Measurements from ENCODE around the gene PARPBP. TPM values are rescaled to one million over a fixed set of nuclear protein-coding genes. Genes with fewer than 3 reads are reported as not detected.
"Not testable (repeated sequence)": the region's sequence is repeated elsewhere in the genome, so short reads cannot be mapped to it uniquely, and the experiment has no call there.

PARPBP gene
- total RNA-seq, 5 donors from 2014 or later (not counting 1 experiment from before 2014, with no cell fraction given), result 1.7 to 3.8 (median 1.8) TPM

DNA sequence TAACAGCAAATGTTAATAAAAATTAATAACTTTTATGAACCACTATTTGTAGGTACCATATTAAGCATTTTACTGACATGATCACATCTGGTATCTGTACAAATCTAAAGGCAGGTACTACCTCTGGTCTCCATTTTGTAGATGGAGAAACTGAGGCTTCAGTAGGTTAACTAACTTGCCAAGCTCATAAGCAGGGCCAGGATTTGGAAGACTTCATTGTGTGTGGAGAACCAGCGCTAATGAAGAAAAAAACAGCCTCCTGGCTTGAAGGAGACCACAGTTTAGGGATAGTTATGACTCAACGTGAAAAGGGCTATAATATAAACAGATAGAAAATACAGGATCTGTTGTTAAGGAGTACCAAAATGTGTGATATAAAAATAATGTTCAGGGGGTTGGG, 1.1 kb upstream of the PARPBP start:
- Histone ChIP-seq H3K9me3 (no peaks in the 10 kb centered on the region), H3K27ac (ENCODE audit: low read length) (no peak overlapping the region), H3K27me3 (replicated peaks in 1 of 2; ENCODE audit: control insufficient read depth in 2 of 2, extremely low read depth in 1 of 2, insufficient read depth in 2 of 2, low read length in 1 of 2) (no peaks in the 10 kb centered on the region), H3K4me1 (ENCODE audit: control insufficient read depth in 1 of 2, extremely low read depth in 1 of 2, insufficient read depth in 2 of 2, low read length in 2 of 2) (peaks cover 14% of the 10 kb centered on the region in 2 experiments), H3K36me3 (ENCODE audit: control insufficient read depth in 2 of 2, extremely low read depth in 1 of 2, insufficient read depth in 1 of 2, low read length in 1 of 2) (peaks cover 0 to 12% of the 10 kb centered on the region in 2 donors), H3K4me3 (ENCODE audit: control insufficient read depth in 1 of 2, extremely low read depth in 1 of 2, low read length in 1 of 2) (no peak overlapping the region)
- no peak for DNase-seq
- Mint-ChIP-seq H3K9me3 (no peaks in the 10 kb centered on the region), H3K27ac (peak overlapping the region in 1 of 2 donors; percentile 15), H3K36me3 (peaks cover 19% of the 10 kb centered on the region), H3K4me3 (peak overlapping the region; percentile 87 to 93 (median 93)), H3K4me1 (peaks cover 19 to 30% (median 26%) of the 10 kb centered on the region in 3 donors), H3K27me3 (no peaks in the 10 kb centered on the region)
- 67% methylated on average over 1 of the region's 2 CpGs for WGBS (ENCODE audit: insufficient coverage)
- no peak for ATAC-seq (replicated peaks in 1 of 4)
- ChIA-PET CTCF (interaction anchor here in 1 of 2 donors (0.7 to 1.3 kb wide), 2 partner anchors 22 to 360 kb away, joined by 3 to 4 read pairs; no protein-coding TSS in a partner anchor), POLR2A (interaction anchor here in 1 of 2 donors (0.5 kb wide), 1 partner anchor 720 kb away, joined by 7 read pairs; no protein-coding TSS in a partner anchor)

DNA sequence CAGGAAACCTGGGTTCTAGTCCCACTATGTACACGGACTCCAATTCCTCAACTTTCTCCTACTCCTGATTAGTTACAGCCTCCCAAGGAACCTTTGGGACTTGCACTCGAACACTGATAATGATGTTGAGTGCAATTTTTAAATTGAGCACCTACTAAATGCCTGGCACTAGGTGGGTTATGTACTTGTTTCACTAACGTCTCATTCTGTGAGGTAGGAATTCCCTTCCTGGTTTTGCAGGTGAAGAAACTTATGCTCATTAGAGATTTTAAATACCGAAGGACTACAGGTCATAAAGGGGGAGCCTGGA, 536 bp downstream of the PARPBP start:
- no peaks in the 10 kb centered on the region for H3K9me3 Mint-ChIP-seq
- CTCF ChIA-PET, result interaction anchor here in 1 of 2 donors (0.6 kb wide), 1 partner anchor 1440 kb away, joined by 4 read pairs; no protein-coding TSS in a partner anchor
- Histone ChIP-seq H3K4me3 (ENCODE audit: control insufficient read depth in 1 of 2, extremely low read depth in 1 of 2, low read length in 1 of 2) (peak overlapping the region; percentile 83 to 88), H3K27ac (ENCODE audit: low read length) (peak overlapping the region; percentile 87), H3K9me3 (no peaks in the 10 kb centered on the region), H3K4me1 (ENCODE audit: control insufficient read depth in 1 of 2, extremely low read depth in 1 of 2, insufficient read depth in 2 of 2, low read length in 2 of 2) (peaks cover 14% of the 10 kb centered on the region in 2 experiments), H3K36me3 (ENCODE audit: control insufficient read depth in 2 of 2, extremely low read depth in 1 of 2, insufficient read depth in 1 of 2, low read length in 1 of 2) (peaks cover 0 to 7% of the 10 kb centered on the region in 2 donors), H3K27me3 (replicated peaks in 1 of 2; ENCODE audit: control insufficient read depth in 2 of 2, extremely low read depth in 1 of 2, insufficient read depth in 2 of 2, low read length in 1 of 2) (no peaks in the 10 kb centered on the region)
- peak overlapping the region; percentile 85 to 93 for H3K27ac Mint-ChIP-seq
- ATAC-seq (replicated peaks in 1 of 4), result no peak
- POLR2A ChIA-PET, result interaction anchor here in 1 of 2 donors (0.6 kb wide), 1 partner anchor 214 kb away, joined by 7 read pairs; no protein-coding TSS in a partner anchor
- WGBS (ENCODE audit: insufficient coverage), result no CpG with 5 or more reads among the region's 4 CpGs
- no peak for DNase-seq
- H3K4me3 Mint-ChIP-seq, result peak overlapping the region; percentile 87 to 93 (median 93)
- H3K4me1 Mint-ChIP-seq, result peaks cover 19 to 30% (median 26%) of the 10 kb centered on the region in 3 donors
- no peaks in the 10 kb centered on the region for H3K27me3 Mint-ChIP-seq
- H3K36me3 Mint-ChIP-seq, result peaks cover 15% of the 10 kb centered on the region

DNA sequence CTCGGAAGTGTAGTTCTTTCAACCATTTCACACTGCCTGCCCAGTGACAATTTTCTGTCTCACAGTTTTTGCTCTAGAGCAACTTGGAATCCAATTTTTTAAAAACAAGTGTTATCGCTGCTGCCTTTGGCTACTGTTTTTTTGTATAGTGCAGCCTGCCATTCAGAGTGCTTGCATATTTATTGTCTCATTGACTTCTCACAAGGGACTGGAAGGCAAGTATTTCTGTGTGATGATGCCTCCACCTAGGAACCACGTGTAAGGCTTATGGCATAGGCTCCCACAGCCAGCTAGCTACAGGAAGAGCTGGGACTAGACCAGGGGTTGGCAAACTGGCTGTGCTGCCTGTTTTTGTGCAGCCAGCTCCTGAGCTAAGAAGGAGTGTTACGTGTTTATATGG, 903 bp downstream of the PARPBP start:
- H3K4me1 Mint-ChIP-seq, result peaks cover 19 to 28% (median 26%) of the 10 kb centered on the region in 3 donors
- WGBS (ENCODE audit: insufficient coverage), result 0% methylated on average over 2 of the region's 4 CpGs
- ATAC-seq (replicated peaks in 1 of 4) (no peak), DNase-seq (peak in 1 of 35 experiments; percentile 19)
- Histone ChIP-seq H3K4me3 (ENCODE audit: control insufficient read depth in 1 of 2, extremely low read depth in 1 of 2, low read length in 1 of 2) (no peak overlapping the region), H3K36me3 (ENCODE audit: control insufficient read depth in 2 of 2, extremely low read depth in 1 of 2, insufficient read depth in 1 of 2, low read length in 1 of 2) (peaks cover 0 to 4% of the 10 kb centered on the region in 2 donors), H3K9me3 (no peaks in the 10 kb centered on the region), H3K27me3 (replicated peaks in 1 of 2; ENCODE audit: control insufficient read depth in 2 of 2, extremely low read depth in 1 of 2, insufficient read depth in 2 of 2, low read length in 1 of 2) (no peaks in the 10 kb centered on the region), H3K27ac (ENCODE audit: low read length) (no peak overlapping the region), H3K4me1 (ENCODE audit: control insufficient read depth in 1 of 2, extremely low read depth in 1 of 2, insufficient read depth in 2 of 2, low read length in 2 of 2) (peaks cover 14% of the 10 kb centered on the region in 2 experiments)
- CTCF ChIA-PET, result interaction anchor here (0.6 to 0.7 kb wide), 3 partner anchors 42 to 1440 kb away, joined by 3 to 6 read pairs (median 4); no protein-coding TSS in a partner anchor
- peak overlapping the region; percentile 87 to 93 (median 93) for H3K4me3 Mint-ChIP-seq
- POLR2A ChIA-PET, result interaction anchor here in 1 of 2 donors (0.6 kb wide), 1 partner anchor 1792 kb away, joined by 3 read pairs; no protein-coding TSS in a partner anchor
- no peaks in the 10 kb centered on the region for H3K27me3 Mint-ChIP-seq
- peaks cover 13% of the 10 kb centered on the region for H3K36me3 Mint-ChIP-seq
- H3K9me3 Mint-ChIP-seq, result no peaks in the 10 kb centered on the region
- peak overlapping the region in 1 of 2 donors; percentile 85 for H3K27ac Mint-ChIP-seq

DNA sequence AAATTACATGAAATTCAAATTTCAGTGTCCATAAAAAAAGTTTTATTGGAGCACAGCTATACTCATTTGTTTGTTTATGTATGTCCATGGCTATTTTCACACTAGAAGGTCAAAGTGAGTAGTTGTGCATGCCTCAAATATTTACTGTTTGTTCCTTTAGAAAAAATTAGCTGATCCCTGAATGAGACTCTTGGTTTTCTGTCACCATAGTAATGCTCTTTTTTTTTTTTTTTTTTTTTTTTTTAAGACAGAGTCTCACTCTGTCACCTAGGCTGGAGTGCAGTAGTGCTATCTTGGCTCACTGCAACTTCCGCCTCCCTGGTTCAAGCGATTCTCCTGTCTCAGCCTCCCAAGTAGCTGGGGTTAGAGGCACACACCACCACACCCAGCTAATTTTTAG, 1.3 kb downstream of the PARPBP start:
- ChIA-PET CTCF (interaction anchor here (0.6 to 0.7 kb wide), 4 partner anchors 42 to 1440 kb away, joined by 3 to 6 read pairs (median 4); no protein-coding TSS in a partner anchor), POLR2A (interaction anchor here (0.6 to 0.9 kb wide), 2 partner anchors 60 to 1792 kb away, joined by 3 to 7 read pairs; partner anchors contain the start of gene WASHC3 (in 1 of the 2))
- DNase-seq; H3K27ac Mint-ChIP-seq; H3K27me3 ChIP-seq (replicated peaks in 1 of 2; ENCODE audit: control insufficient read depth in 2 of 2, extremely low read depth in 1 of 2, insufficient read depth in 2 of 2, low read length in 1 of 2); ATAC-seq (replicated peaks in 1 of 4); H3K36me3 Mint-ChIP-seq; H3K36me3 ChIP-seq (ENCODE audit: control insufficient read depth in 2 of 2, extremely low read depth in 1 of 2, insufficient read depth in 1 of 2, low read length in 1 of 2); H3K9me3 ChIP-seq; H3K9me3 Mint-ChIP-seq; H3K27ac ChIP-seq (ENCODE audit: low read length); H3K4me3 ChIP-seq (ENCODE audit: control insufficient read depth in 1 of 2, extremely low read depth in 1 of 2, low read length in 1 of 2); H3K27me3 Mint-ChIP-seq: not testable (repeated sequence)
- Mint-ChIP-seq H3K4me3 (peak overlapping the region in 2 of 3 donors; percentile 87 to 93), H3K4me1 (peaks cover 19 to 26% (median 23%) of the 10 kb centered on the region in 3 donors)
- 50% methylated on average over 2 of the region's 2 CpGs for WGBS (ENCODE audit: insufficient coverage)
- H3K4me1 ChIP-seq (ENCODE audit: control insufficient read depth in 1 of 2, extremely low read depth in 1 of 2, insufficient read depth in 2 of 2, low read length in 2 of 2), result peaks cover 14% of the 10 kb centered on the region in 2 experiments

DNA sequence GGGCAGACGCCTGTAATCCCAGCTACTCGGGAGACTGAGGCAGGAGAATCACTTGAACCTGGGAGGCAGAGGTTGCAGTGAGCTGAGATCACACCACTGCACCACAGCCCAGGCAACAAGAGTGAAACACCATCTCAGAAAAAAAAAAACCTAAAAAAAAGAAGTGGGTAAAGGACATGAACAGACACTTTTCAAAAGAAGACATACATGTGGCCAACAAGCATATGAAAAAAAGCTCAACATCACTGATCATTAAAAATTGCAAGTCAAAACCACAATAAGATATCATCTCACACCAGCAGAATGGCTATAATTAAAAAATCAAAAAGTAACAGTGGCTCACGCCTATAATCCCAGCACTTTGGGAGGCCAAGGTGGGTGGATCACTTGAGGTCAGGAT, 10.7 kb downstream of the PARPBP start:
- H3K36me3 Mint-ChIP-seq, result peaks cover 15% of the 10 kb centered on the region
- H3K27me3 Mint-ChIP-seq; H3K4me3 ChIP-seq (ENCODE audit: control insufficient read depth in 1 of 2, extremely low read depth in 1 of 2, low read length in 1 of 2); H3K27ac Mint-ChIP-seq; POLR2A ChIA-PET; ATAC-seq (replicated peaks in 1 of 4); H3K4me3 Mint-ChIP-seq; H3K27me3 ChIP-seq (replicated peaks in 1 of 2; ENCODE audit: control insufficient read depth in 2 of 2, extremely low read depth in 1 of 2, insufficient read depth in 2 of 2, low read length in 1 of 2); DNase-seq; H3K36me3 ChIP-seq (ENCODE audit: control insufficient read depth in 2 of 2, extremely low read depth in 1 of 2, insufficient read depth in 1 of 2, low read length in 1 of 2); H3K9me3 Mint-ChIP-seq; H3K4me1 ChIP-seq (ENCODE audit: control insufficient read depth in 1 of 2, extremely low read depth in 1 of 2, insufficient read depth in 2 of 2, low read length in 2 of 2); H3K9me3 ChIP-seq; H3K27ac ChIP-seq (ENCODE audit: low read length); H3K4me1 Mint-ChIP-seq: not testable (repeated sequence)
- CTCF ChIA-PET, result interaction anchor here in 1 of 2 donors (0.6 kb wide), 1 partner anchor 248 kb away, joined by 4 read pairs; no protein-coding TSS in a partner anchor
- WGBS (ENCODE audit: insufficient coverage), result 100% methylated on average over 1 of the region's 3 CpGs

DNA sequence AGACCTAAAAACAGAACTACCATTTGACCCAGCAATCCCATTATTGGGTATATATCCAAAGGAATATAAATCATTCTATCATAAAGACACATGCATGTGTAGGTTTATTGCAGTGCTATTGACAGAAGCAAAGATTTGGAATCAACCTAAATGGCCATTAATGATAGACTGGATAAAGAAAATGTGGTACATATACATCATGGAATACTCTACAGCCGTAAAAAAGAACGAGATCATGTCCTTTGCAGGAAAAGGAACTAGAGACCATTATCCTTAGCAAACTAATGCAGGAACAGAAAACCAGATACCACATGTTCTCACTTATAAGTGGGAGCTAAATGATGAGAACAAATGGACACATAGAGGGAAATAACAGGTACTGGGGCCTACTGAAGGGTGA, 11.5 kb downstream of the PARPBP start:
- POLR2A ChIA-PET; H3K27me3 ChIP-seq (replicated peaks in 1 of 2; ENCODE audit: control insufficient read depth in 2 of 2, extremely low read depth in 1 of 2, insufficient read depth in 2 of 2, low read length in 1 of 2); H3K36me3 ChIP-seq (ENCODE audit: control insufficient read depth in 2 of 2, extremely low read depth in 1 of 2, insufficient read depth in 1 of 2, low read length in 1 of 2); H3K4me1 ChIP-seq (ENCODE audit: control insufficient read depth in 1 of 2, extremely low read depth in 1 of 2, insufficient read depth in 2 of 2, low read length in 2 of 2); H3K27me3 Mint-ChIP-seq; H3K27ac ChIP-seq (ENCODE audit: low read length); H3K27ac Mint-ChIP-seq; ATAC-seq (replicated peaks in 1 of 4); H3K4me1 Mint-ChIP-seq; H3K9me3 ChIP-seq; H3K4me3 ChIP-seq (ENCODE audit: control insufficient read depth in 1 of 2, extremely low read depth in 1 of 2, low read length in 1 of 2); H3K9me3 Mint-ChIP-seq; H3K4me3 Mint-ChIP-seq; DNase-seq: not testable (repeated sequence)
- CTCF ChIA-PET, result interaction anchor here in 1 of 2 donors (0.6 kb wide), 1 partner anchor 249 kb away, joined by 4 read pairs; no protein-coding TSS in a partner anchor
- H3K36me3 Mint-ChIP-seq, result peaks cover 15% of the 10 kb centered on the region
- WGBS (ENCODE audit: insufficient coverage), result no CpG with 5 or more reads among the region's 2 CpGs
